GM19467 (cell line): ENCODE measurements around the gene BCL2L15.

Experiments used
- ATAC-seq: cut with Tn5 transposase; IDR thresholded peaks from one replicate; pipeline ENCODE4 v1.9.1; 2021; ENCODE audit warnings: mild to moderate bottlenecking, moderate library complexity; ENCODE audit not compliant: unreplicated experiment

Gene BCL2L15

GRCh38 chr1:113834716-113835115, 52.7 kb downstream of the BCL2L15 start:
- no peak for ATAC-seq
